ENCODE data around the gene EVPL. TPM values are rescaled to one million over a fixed set of nuclear protein-coding genes. Genes with fewer than 3 reads are reported as not detected.

The EVPL gene
- polyA plus RNA-seq, 3 donors, result not detected

DNA sequence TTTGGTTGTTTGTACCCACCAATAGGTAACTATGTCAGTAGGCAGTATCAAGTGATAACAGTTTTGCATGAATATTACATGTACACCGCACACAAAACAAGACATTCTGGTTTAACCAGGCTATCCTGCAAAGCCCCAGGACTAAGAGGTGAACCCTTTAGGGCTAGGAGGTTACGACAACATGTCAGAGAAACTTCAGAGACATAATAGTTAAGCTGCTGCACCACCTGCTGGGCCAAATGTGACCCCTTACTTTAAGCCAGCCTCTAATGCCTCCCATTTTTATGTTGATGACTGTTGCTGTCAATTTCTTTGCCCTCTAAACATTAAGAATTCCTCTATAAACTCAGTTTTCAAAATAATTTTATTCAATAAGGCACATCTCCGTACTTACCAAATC, 29.8 kb upstream of the EVPL start:
- DNase-seq, result no peak
- intact Hi-C loops (cut with micrococcal nuclease), result no loop called here
- TF ChIP-seq, protein P1, sequence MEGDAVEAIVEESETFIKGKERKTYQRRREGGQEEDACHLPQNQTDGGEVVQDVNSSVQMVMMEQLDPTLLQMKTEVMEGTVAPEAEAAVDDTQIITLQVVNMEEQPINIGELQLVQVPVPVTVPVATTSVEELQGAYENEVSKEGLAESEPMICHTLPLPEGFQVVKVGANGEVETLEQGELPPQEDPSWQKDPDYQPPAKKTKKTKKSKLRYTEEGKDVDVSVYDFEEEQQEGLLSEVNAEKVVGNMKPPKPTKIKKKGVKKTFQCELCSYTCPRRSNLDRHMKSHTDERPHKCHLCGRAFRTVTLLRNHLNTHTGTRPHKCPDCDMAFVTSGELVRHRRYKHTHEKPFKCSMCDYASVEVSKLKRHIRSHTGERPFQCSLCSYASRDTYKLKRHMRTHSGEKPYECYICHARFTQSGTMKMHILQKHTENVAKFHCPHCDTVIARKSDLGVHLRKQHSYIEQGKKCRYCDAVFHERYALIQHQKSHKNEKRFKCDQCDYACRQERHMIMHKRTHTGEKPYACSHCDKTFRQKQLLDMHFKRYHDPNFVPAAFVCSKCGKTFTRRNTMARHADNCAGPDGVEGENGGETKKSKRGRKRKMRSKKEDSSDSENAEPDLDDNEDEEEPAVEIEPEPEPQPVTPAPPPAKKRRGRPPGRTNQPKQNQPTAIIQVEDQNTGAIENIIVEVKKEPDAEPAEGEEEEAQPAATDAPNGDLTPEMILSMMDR (IDR thresholded peaks at IDR 0.05), result no peak
- Histone ChIP-seq H3K4me3 (replicated peaks in 1 of 3; ENCODE audit: low read depth in 2 of 3, low read length in 3 of 3) (no peak overlapping the region), H3K4me1 (ENCODE audit: control insufficient read depth in 1 of 2, insufficient read depth in 2 of 2, low read length in 2 of 2) (no peaks in the 10 kb centered on the region), H3K27me3 (ENCODE audit: control insufficient read depth in 2 of 2, insufficient read depth in 2 of 2, low read length in 2 of 2) (no peaks in the 10 kb centered on the region), H2AFZ (ENCODE audit: insufficient read depth, low read depth, low read length, poor library complexity, severe bottlenecking) (no peak overlapping the region), H3K79me2 (ENCODE audit: insufficient read depth, low read length) (peaks cover 1% of the 10 kb centered on the region), H3K27ac (ENCODE audit: low read depth in 1 of 2, low read length in 2 of 2) (no peak overlapping the region), H3K9me3 (replicated peaks in 1 of 2; ENCODE audit: control insufficient read depth in 1 of 2, insufficient read depth in 1 of 2, low read length in 2 of 2) (no peaks in the 10 kb centered on the region), H4K20me1 (ENCODE audit: insufficient read depth, low read length) (peaks cover 11% of the 10 kb centered on the region), H3K9ac (ENCODE audit: insufficient read depth, low read length, poor library complexity, severe bottlenecking) (no peak overlapping the region), H3K36me3 (replicated peaks in 1 of 2; ENCODE audit: control insufficient read depth in 1 of 2, insufficient read depth in 2 of 2, low read length in 2 of 2) (peaks cover 79 to 97% of the 10 kb centered on the region in 2 donors), H3K4me2 (replicated peaks; ENCODE audit: extremely low read depth, low read length, poor library complexity, severe bottlenecking) (no peak overlapping the region)
- Mint-ChIP-seq H3K4me1 (no peaks in the 10 kb centered on the region), H3K36me3 (peaks cover 76 to 97% of the 10 kb centered on the region in 2 donors), H3K27me3 (ENCODE audit: low read depth in 3 of 3) (no peaks in the 10 kb centered on the region), H3K27ac (no peak overlapping the region), H3K4me3 (no peak overlapping the region), H3K9me3 (no peaks in the 10 kb centered on the region)
- WGBS (ENCODE audit: insufficient coverage), result no CpG with 5 or more reads among the region's 3 CpGs

- Histone ChIP-seq H2AFZ (ENCODE audit: insufficient read depth, low read depth, low read length, poor library complexity, severe bottlenecking) (no peak overlapping the region), H3K4me2 (replicated peaks; ENCODE audit: extremely low read depth, low read length, poor library complexity, severe bottlenecking) (no peak overlapping the region), H3K27me3 (ENCODE audit: control insufficient read depth in 2 of 2, insufficient read depth in 2 of 2, low read length in 2 of 2) (no peaks in the 10 kb centered on the region), H3K36me3 (replicated peaks in 1 of 2; ENCODE audit: control insufficient read depth in 1 of 2, insufficient read depth in 2 of 2, low read length in 2 of 2) (peaks cover 70 to 97% of the 10 kb centered on the region in 2 donors), H3K4me3 (replicated peaks in 1 of 3; ENCODE audit: low read depth in 2 of 3, low read length in 3 of 3) (no peak overlapping the region), H3K79me2 (ENCODE audit: insufficient read depth, low read length) (peaks cover 9% of the 10 kb centered on the region), H3K27ac (ENCODE audit: low read depth in 1 of 2, low read length in 2 of 2) (no peak overlapping the region), H3K9me3 (replicated peaks in 1 of 2; ENCODE audit: control insufficient read depth in 1 of 2, insufficient read depth in 1 of 2, low read length in 2 of 2) (no peaks in the 10 kb centered on the region), H4K20me1 (ENCODE audit: insufficient read depth, low read length) (peaks cover 39% of the 10 kb centered on the region), H3K9ac (ENCODE audit: insufficient read depth, low read length, poor library complexity, severe bottlenecking) (no peak overlapping the region), H3K4me1 (ENCODE audit: control insufficient read depth in 1 of 2, insufficient read depth in 2 of 2, low read length in 2 of 2) (peaks cover 13 to 14% of the 10 kb centered on the region in 2 donors)
- TF ChIP-seq, protein P1 (IDR thresholded peaks at IDR 0.05), result no peak
- no peak for DNase-seq
- Mint-ChIP-seq H3K36me3 (peaks cover 74 to 96% of the 10 kb centered on the region in 2 donors), H3K27me3 (ENCODE audit: low read depth in 3 of 3) (no peaks in the 10 kb centered on the region), H3K9me3 (no peaks in the 10 kb centered on the region), H3K4me3 (no peak overlapping the region), H3K27ac (no peak overlapping the region), H3K4me1 (peaks cover 14% of the 10 kb centered on the region)
- 100% methylated on average over 1 of the region's 4 CpGs for WGBS (ENCODE audit: insufficient coverage)
- intact Hi-C loops (cut with micrococcal nuclease), result no loop called here
Observed at GRCh38 chr17:76054112-76054476, 27.0 kb upstream of the EVPL start.

All from CD14-positive monocyte (primary cell).